ENCODE measurements around the gene USP27X. TPM values are rescaled to one million over a fixed set of nuclear protein-coding genes. Genes with fewer than 3 reads are reported as not detected.

USP27X gene
- total and polyA plus RNA-seq, 2 donors (not counting 1 experiment from before 2014, with no cell fraction given): 2.6 to 3.0 TPM

DNA sequence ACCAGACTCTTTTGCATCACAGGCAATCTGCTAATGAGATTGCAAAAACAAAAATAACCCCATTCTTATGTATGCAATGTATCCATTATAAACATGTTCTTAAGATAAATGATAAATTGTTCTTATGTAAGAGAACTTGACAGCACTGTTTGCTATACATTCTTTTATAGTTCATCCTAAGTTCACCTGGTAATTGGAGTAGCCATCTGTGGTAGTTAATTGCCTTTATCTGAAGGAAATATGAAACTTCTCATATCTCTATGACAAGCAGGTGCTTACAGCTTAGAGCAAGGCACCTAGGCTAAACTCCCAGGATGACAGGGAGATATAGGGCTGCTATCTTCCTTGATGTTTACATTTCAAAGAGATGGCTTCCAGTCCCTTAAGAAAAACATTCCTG, 21.8 kb downstream of the USP27X start:
- DNase-seq (ENCODE audit: low read depth in 2 of 2): no peak
- no peak overlapping the region for H3K4me2 ChIP-seq (ENCODE audit: extremely low read depth, insufficient read depth, low read length)
- TF ChIP-seq, protein P1, sequence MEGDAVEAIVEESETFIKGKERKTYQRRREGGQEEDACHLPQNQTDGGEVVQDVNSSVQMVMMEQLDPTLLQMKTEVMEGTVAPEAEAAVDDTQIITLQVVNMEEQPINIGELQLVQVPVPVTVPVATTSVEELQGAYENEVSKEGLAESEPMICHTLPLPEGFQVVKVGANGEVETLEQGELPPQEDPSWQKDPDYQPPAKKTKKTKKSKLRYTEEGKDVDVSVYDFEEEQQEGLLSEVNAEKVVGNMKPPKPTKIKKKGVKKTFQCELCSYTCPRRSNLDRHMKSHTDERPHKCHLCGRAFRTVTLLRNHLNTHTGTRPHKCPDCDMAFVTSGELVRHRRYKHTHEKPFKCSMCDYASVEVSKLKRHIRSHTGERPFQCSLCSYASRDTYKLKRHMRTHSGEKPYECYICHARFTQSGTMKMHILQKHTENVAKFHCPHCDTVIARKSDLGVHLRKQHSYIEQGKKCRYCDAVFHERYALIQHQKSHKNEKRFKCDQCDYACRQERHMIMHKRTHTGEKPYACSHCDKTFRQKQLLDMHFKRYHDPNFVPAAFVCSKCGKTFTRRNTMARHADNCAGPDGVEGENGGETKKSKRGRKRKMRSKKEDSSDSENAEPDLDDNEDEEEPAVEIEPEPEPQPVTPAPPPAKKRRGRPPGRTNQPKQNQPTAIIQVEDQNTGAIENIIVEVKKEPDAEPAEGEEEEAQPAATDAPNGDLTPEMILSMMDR (conservative IDR thresholded peaks at IDR 0.05 in 1 of 2, IDR thresholded peaks at IDR 0.05 in 1 of 2; ENCODE audit: low read depth in 1 of 2, low read length in 2 of 2): no peak
- TF ChIP-seq EZH2 (IDR thresholded peaks at IDR 0.05; ENCODE audit: low read length, missing control alignments): no peak
- no peaks in the 10 kb centered on the region for H3K27me3 ChIP-seq (ENCODE audit: control insufficient read depth, insufficient read depth, low read length)
- no peaks in the 10 kb centered on the region for H3K79me2 ChIP-seq (ENCODE audit: control insufficient read depth, insufficient read depth, low read length)
- H3K27ac ChIP-seq (ENCODE audit: insufficient read depth, low read length): no peak overlapping the region
- no peaks in the 10 kb centered on the region for H3K9me3 ChIP-seq (ENCODE audit: control insufficient read depth, insufficient read depth, low read depth, low read length)
- H3K4me3 ChIP-seq (replicated peaks in 1 of 4; ENCODE audit: control extremely low read depth in 1 of 4, insufficient read depth in 1 of 4, low read depth in 3 of 4, low read length in 4 of 4): no peak overlapping the region
- H3K9ac ChIP-seq (ENCODE audit: insufficient read depth, low read length): no peak overlapping the region
- no peaks in the 10 kb centered on the region for H3K4me1 ChIP-seq (ENCODE audit: control insufficient read depth, extremely low read depth, insufficient read depth, low read length)
- no peaks in the 10 kb centered on the region for H4K20me1 ChIP-seq (ENCODE audit: control insufficient read depth, extremely low read depth, insufficient read depth, low read length)
- H3K36me3 ChIP-seq (ENCODE audit: control insufficient read depth, insufficient read depth, low read length): no peaks in the 10 kb centered on the region
- H2AFZ ChIP-seq (ENCODE audit: low read length): no peak overlapping the region

DNA sequence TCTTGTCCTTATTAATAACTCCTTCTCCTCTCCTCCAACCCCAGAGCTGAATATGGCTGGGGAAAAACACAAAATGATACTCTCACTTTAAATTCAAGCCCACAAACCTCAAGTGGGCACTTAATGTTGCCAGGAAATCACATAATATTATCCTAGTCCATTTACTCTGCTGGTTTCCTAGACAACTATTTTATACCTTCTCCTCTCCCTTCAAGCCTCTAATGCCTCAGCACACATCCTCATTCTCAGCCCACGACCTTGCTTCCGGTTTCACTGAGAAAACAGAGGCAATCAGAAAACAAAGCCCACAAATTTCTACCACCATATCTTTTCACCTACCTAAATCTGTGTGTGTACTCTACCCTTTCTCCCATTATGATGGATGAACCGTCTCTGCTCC, 31.1 kb downstream of the USP27X start:
- TF ChIP-seq, protein P1 (conservative IDR thresholded peaks at IDR 0.05 in 1 of 2, IDR thresholded peaks at IDR 0.05 in 1 of 2; ENCODE audit: low read depth in 1 of 2, low read length in 2 of 2): no peak
- TF ChIP-seq EZH2 (IDR thresholded peaks at IDR 0.05; ENCODE audit: low read length, missing control alignments): no peak
- no peaks in the 10 kb centered on the region for H3K4me1 ChIP-seq (ENCODE audit: control insufficient read depth, extremely low read depth, insufficient read depth, low read length)
- no peak overlapping the region for H3K4me3 ChIP-seq (replicated peaks in 1 of 4; ENCODE audit: control extremely low read depth in 1 of 4, insufficient read depth in 1 of 4, low read depth in 3 of 4, low read length in 4 of 4)
- H2AFZ ChIP-seq (ENCODE audit: low read length): no peak overlapping the region
- no peak for DNase-seq (ENCODE audit: low read depth in 2 of 2)
- H3K4me2 ChIP-seq (ENCODE audit: extremely low read depth, insufficient read depth, low read length): no peak overlapping the region
- H3K79me2 ChIP-seq (ENCODE audit: control insufficient read depth, insufficient read depth, low read length): no peaks in the 10 kb centered on the region
- H3K9me3 ChIP-seq (ENCODE audit: control insufficient read depth, insufficient read depth, low read depth, low read length): no peaks in the 10 kb centered on the region
- H3K9ac ChIP-seq (ENCODE audit: insufficient read depth, low read length): no peak overlapping the region
- H3K27me3 ChIP-seq (ENCODE audit: control insufficient read depth, insufficient read depth, low read length): no peaks in the 10 kb centered on the region
- no peaks in the 10 kb centered on the region for H3K36me3 ChIP-seq (ENCODE audit: control insufficient read depth, insufficient read depth, low read length)
- H3K27ac ChIP-seq (ENCODE audit: insufficient read depth, low read length): no peak overlapping the region
- no peaks in the 10 kb centered on the region for H4K20me1 ChIP-seq (ENCODE audit: control insufficient read depth, extremely low read depth, insufficient read depth, low read length)

DNA sequence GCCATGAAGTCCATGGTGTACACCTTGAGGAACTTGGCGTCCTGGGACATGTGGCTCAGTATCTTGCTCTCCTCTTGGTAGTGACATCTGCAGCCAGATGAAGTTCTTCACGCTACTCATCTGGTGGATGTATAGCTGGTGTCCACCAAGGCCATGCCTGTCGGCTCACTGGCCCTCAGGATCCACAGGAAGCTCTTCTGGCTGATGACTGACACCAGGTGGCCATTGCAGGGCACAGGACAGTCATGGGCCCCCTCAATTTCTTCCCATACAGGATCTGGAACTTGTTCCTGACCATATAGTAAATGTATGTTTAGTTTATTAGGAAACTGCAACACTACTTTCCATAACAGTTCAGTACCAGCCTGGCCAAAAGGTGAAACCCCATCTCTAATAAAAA, 32.8 kb downstream of the USP27X start:
- H2AFZ ChIP-seq (ENCODE audit: low read length): no peak overlapping the region
- H3K9me3 ChIP-seq (ENCODE audit: control insufficient read depth, insufficient read depth, low read depth, low read length): no peaks in the 10 kb centered on the region
- DNase-seq (ENCODE audit: low read depth in 2 of 2): no peak
- H3K4me3 ChIP-seq (replicated peaks in 1 of 4; ENCODE audit: control extremely low read depth in 1 of 4, insufficient read depth in 1 of 4, low read depth in 3 of 4, low read length in 4 of 4): no peak overlapping the region
- H3K36me3 ChIP-seq (ENCODE audit: control insufficient read depth, insufficient read depth, low read length): no peaks in the 10 kb centered on the region
- no peak overlapping the region for H3K27ac ChIP-seq (ENCODE audit: insufficient read depth, low read length)
- TF ChIP-seq EZH2 (IDR thresholded peaks at IDR 0.05; ENCODE audit: low read length, missing control alignments): no peak
- TF ChIP-seq, protein P1 (conservative IDR thresholded peaks at IDR 0.05 in 1 of 2, IDR thresholded peaks at IDR 0.05 in 1 of 2; ENCODE audit: low read depth in 1 of 2, low read length in 2 of 2): no peak
- H3K79me2 ChIP-seq (ENCODE audit: control insufficient read depth, insufficient read depth, low read length): no peaks in the 10 kb centered on the region
- H4K20me1 ChIP-seq (ENCODE audit: control insufficient read depth, extremely low read depth, insufficient read depth, low read length): no peaks in the 10 kb centered on the region
- H3K4me1 ChIP-seq (ENCODE audit: control insufficient read depth, extremely low read depth, insufficient read depth, low read length): no peaks in the 10 kb centered on the region
- no peak overlapping the region for H3K9ac ChIP-seq (ENCODE audit: insufficient read depth, low read length)
- no peaks in the 10 kb centered on the region for H3K27me3 ChIP-seq (ENCODE audit: control insufficient read depth, insufficient read depth, low read length)
- H3K4me2 ChIP-seq (ENCODE audit: extremely low read depth, insufficient read depth, low read length): no peak overlapping the region
